Mesangial cell (primary cell): ENCODE results near the gene IFT52. TPM values are rescaled to one million over a fixed set of nuclear protein-coding genes. Genes with fewer than 3 reads are reported as not detected.

ENCODE experiments used
- total RNA-seq: library from RNA; depleted of rRNA; stranded (reverse); fragments of >200 nt; gene quantifications from 2 replicates; pipeline ENCODE4 v1.2.3, GENCODE V29; 2015

The IFT52 gene
- 18.3 and 37.8 TPM in 2 replicates for total RNA-seq

GRCh38 chr20:43590392-43591303 is at the start of gene IFT52:
Gene IFT52 (plus strand): TSS chr20:43590937. CDS start chr20:43594699, 3,762 bp downstream.

GRCh38 chr20:43558412-43559146 is 32.2 kb upstream of the IFT52 start, which contains the start of gene SGK2:
Gene SGK2 (plus strand): TSS chr20:43559027. CDS start chr20:43566496, 7,469 bp downstream.

GRCh38 chr20:43666376-43667328 is 75.9 kb downstream of the IFT52 start, which contains the start of gene MYBL2:
Gene MYBL2 (plus strand): TSS chr20:43667114. CDS start chr20:43667284, 170 bp downstream.

Other genes starting within 250 kb of the IFT52 start
- 42.2 and 45.1 TPM in 2 replicates for gene SRSF6, start 133.0 kb upstream of the IFT52 start, total RNA-seq
- 3.3 and 10.3 TPM in 2 replicates for gene L3MBTL1, start 83.2 kb upstream of the IFT52 start, total RNA-seq
- gene SGK2, start 31.9 kb upstream of the IFT52 start, total RNA-seq, result 1.8 and 15.6 TPM in 2 replicates
- 6.7 and 118 TPM in 2 replicates for gene MYBL2, start 76.2 kb downstream of the IFT52 start, total RNA-seq
- gene GTSF1L, start 136.1 kb downstream of the IFT52 start, total RNA-seq, result not detected in 2 replicates